ENCODE results near the gene E2F8. TPM values are rescaled to one million over a fixed set of nuclear protein-coding genes. Genes with fewer than 3 reads are reported as not detected.

E2F8 gene
- total RNA-seq, 2 donors from 2014 or later = 0.46 to 0.57 TPM

- TF ChIP-seq CTCF (IDR thresholded peaks at IDR 0.05) (no peak), POLR2AphosphoS5 (IDR thresholded peaks at IDR 0.05) (no peak), POLR2A (IDR thresholded peaks at IDR 0.05) (no peak)
- intact Hi-C loops (cut with DNase I) = no loop called here
- Histone ChIP-seq H3K27me3 (replicated peaks; ENCODE audit: insufficient read depth) (no peaks in the 10 kb centered on the region), H3K36me3 (no peaks in the 10 kb centered on the region), H3K27ac (no peak overlapping the region), H3K4me3 (no peak overlapping the region), H3K9me3 (no peaks in the 10 kb centered on the region), H3K4me1 (replicated peaks) (no peaks in the 10 kb centered on the region)
- DNase-seq (ENCODE audit: low spot score) = no peak
- 79% methylated on average over 5 of the region's 6 CpGs for WGBS
Measured at GRCh38 chr11:19232910-19233503, 7.7 kb downstream of the E2F8 start.

DNA sequence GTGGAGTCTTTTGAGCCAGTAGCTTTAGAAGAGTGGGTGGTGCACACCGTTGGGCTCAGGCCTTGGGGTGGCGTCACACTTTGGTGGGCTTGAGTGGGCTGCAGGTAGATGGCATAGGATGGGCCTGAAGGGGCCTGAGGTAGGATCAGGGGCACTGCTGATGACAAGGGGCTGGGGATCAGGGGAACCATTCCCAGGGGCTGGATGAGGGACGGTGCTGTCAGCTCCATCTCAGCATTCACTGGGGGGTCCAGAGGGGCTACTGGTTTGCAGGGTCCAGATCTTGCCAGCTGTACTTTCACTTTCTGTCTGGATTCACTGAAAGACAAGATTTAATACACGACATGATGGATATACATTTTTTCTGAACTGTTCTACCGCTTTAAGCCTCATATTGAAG is 11.1 kb downstream of the E2F8 start:
- Histone ChIP-seq H3K27me3 (replicated peaks; ENCODE audit: insufficient read depth) (no peaks in the 10 kb centered on the region), H3K9me3 (no peaks in the 10 kb centered on the region), H3K36me3 (no peaks in the 10 kb centered on the region), H3K27ac (no peak overlapping the region), H3K4me1 (replicated peaks) (no peaks in the 10 kb centered on the region), H3K4me3 (no peak overlapping the region)
- intact Hi-C loops (cut with DNase I) = no loop called here
- TF ChIP-seq POLR2A (IDR thresholded peaks at IDR 0.05) (no peak), CTCF (IDR thresholded peaks at IDR 0.05) (no peak), POLR2AphosphoS5 (IDR thresholded peaks at IDR 0.05) (no peak)
- 94% methylated on average over 5 of the region's 5 CpGs for WGBS
- no peak for DNase-seq (ENCODE audit: low spot score)

GRCh38 chr11:19228968-19229367 is 11.8 kb downstream of the E2F8 start:
- intact Hi-C loops (cut with DNase I) = no loop called here
- no peaks in the 10 kb centered on the region for H3K27me3 ChIP-seq (replicated peaks; ENCODE audit: insufficient read depth)
- H3K4me1 ChIP-seq (replicated peaks) = no peaks in the 10 kb centered on the region
- H3K27ac ChIP-seq = no peak overlapping the region
- no peak overlapping the region for H3K4me3 ChIP-seq
- 77% methylated on average over 3 of the region's 3 CpGs for WGBS
- no peak for DNase-seq (ENCODE audit: low spot score)
- TF ChIP-seq POLR2A (IDR thresholded peaks at IDR 0.05) = no peak
- TF ChIP-seq POLR2AphosphoS5 (IDR thresholded peaks at IDR 0.05) = no peak
- H3K9me3 ChIP-seq = no peaks in the 10 kb centered on the region
- H3K36me3 ChIP-seq = no peaks in the 10 kb centered on the region

GRCh38 chr11:19226378-19227195 is 14.2 kb downstream of the E2F8 start:
- H3K27ac ChIP-seq = no peak overlapping the region
- intact Hi-C loops (cut with DNase I) = no loop called here
- TF ChIP-seq POLR2A (IDR thresholded peaks at IDR 0.05) (no peak), POLR2AphosphoS5 (IDR thresholded peaks at IDR 0.05) (no peak), CTCF (IDR thresholded peaks at IDR 0.05) (no peak)
- DNase-seq (ENCODE audit: low spot score) = no peak
- 89% methylated on average over 6 of the region's 6 CpGs for WGBS
- H3K9me3 ChIP-seq = no peaks in the 10 kb centered on the region
- H3K27me3 ChIP-seq (replicated peaks; ENCODE audit: insufficient read depth) = no peaks in the 10 kb centered on the region
- no peaks in the 10 kb centered on the region for H3K36me3 ChIP-seq
- no peak overlapping the region for H3K4me3 ChIP-seq
- H3K4me1 ChIP-seq (replicated peaks) = no peaks in the 10 kb centered on the region

- Histone ChIP-seq H3K9me3 (no peaks in the 10 kb centered on the region), H3K4me1 (replicated peaks) (no peaks in the 10 kb centered on the region), H3K27ac (no peak overlapping the region), H3K27me3 (replicated peaks; ENCODE audit: insufficient read depth) (no peaks in the 10 kb centered on the region), H3K36me3 (no peaks in the 10 kb centered on the region), H3K4me3 (no peak overlapping the region)
- no peak for DNase-seq (ENCODE audit: low spot score)
- TF ChIP-seq POLR2A (IDR thresholded peaks at IDR 0.05) (no peak), POLR2AphosphoS5 (IDR thresholded peaks at IDR 0.05) (no peak), CTCF (IDR thresholded peaks at IDR 0.05) (no peak)
- WGBS = 85% methylated on average over 3 of the region's 3 CpGs
- intact Hi-C loops (cut with DNase I) = no loop called here
Measured at GRCh38 chr11:19225581-19225980, 15.2 kb downstream of the E2F8 start.

All from prostate gland (tissue), 2 donors.